NCI-H128 (cell line): ENCODE data around the gene LHFPL2.
A peak's percentile ranks its signal among the peaks of the same experiment; 100 is the strongest.

Experiments used
- DNase-seq: peaks from one replicate; lab custom pipeline; 2025; ENCODE audit not compliant: unreplicated experiment; lab: John Stamatoyannopoulos, UW

Gene LHFPL2

GRCh38 chr5:78573318-78573717 lies 75.3 kb downstream of the LHFPL2 start:
- DNase-seq: no peak

- no peak for DNase-seq
Observed at GRCh38 chr5:78570646-78571045, 77.9 kb downstream of the LHFPL2 start.

DNA sequence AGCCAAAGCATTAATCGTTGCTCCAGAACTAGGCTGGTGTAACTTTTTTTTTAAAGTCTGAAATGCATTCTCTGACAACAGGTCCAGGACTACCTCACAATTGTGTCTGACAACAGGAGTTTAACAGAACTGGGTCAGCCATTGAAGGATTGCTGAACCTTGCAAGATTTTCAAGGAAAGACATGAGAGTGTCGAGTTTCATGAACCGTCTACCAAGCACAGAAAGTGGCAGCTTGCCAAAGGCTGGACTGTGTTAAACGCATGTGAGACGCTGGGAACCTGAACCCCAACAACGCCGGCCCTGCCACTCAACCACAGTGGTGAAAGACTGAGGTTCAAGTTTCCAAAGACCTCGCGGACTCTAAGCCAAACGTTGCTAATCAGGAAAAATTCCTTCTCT lies 79.1 kb downstream of the LHFPL2 start:
- DNase-seq: peak; percentile 64

DNA sequence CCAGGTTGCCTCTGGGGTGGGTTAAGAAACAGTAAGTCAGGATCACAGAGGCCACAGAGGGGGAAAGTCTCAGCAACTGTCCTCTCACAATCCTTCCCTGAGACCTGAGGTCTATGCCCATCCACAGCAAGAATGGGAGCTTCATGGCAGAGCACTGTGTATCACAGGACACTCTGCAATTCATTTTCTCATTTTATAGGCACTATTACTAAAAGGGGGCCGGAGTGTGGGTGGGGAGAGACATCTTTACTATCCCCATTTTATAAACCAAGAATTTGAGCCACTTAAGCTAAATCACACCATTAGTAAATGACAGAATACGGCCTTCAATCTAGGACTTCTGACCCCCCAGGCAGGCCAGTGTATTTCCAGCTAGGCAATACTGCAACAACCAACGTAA lies 79.9 kb downstream of the LHFPL2 start:
- no peak for DNase-seq

DNA sequence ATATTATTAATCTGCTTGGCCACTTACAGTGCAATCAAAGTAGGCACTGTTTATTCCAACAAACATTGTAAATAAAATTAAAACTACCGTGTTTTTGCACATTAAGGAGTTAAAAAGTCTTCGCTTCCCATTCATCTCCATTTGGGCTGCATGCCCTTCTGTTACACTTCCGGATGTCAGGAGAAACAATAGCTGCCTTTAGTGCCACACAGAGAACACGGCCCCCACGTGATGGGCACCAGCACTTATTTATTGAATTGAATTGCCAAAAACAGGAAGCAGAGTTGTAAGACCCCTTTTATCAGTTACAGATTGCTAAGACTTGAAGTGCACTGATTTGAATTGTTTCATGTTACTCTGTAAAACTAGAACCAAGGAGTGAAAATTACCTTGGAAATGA lies 80.4 kb downstream of the LHFPL2 start:
- DNase-seq: no peak

DNA sequence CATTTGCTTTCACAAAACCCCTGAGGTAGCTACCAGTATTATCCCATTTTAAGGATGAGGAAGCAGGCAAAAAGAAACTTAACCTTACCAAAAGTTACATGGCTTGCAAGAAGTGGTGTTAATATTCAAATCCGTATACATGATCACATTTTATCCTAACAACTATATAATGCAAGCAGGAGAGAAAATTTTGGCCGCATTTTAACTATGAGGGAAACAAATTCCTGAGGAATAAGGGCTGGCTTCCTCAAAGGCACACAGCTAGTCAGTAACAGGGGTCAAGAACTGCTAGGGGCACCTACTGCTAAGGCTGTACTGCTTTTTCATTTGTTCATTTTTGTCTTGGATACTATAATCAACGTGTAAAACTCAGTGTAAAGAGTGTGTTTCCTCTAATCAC lies 81.0 kb downstream of the LHFPL2 start:
- DNase-seq: no peak

DNA sequence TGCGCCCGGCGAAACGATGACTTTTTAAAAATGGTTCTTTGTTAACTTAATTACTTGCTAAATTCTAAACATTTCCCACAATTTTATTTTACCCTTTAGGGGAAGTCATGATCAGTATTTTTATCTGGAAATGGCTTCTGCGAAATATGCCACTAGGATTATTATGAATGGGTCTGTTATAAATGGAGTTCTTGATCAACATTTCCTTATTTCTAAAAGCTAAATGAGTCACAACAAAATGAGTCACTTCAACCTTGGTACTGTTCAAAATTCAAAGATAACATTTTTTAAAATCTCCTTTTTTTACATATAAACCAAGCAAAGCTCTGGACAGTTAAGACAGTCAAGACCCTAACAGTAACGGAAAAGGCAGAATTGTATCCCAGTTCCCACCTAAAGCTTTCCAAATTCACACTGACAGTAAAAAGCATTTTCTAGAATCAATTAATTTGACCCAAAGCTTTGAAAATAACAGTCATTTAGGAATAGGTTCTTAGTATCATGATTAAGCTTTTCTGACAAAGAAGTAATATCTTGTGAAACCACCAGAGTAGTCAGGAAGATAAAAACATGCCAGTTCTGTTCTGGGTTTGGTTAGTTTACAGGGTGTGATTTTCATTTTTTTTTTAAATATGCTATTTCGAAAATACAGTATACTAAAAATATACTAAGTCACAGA lies 81.7 kb downstream of the LHFPL2 start:
- DNase-seq: no peak

GRCh38 chr5:78565395-78565794 lies 83.2 kb downstream of the LHFPL2 start:
- no peak for DNase-seq

DNA sequence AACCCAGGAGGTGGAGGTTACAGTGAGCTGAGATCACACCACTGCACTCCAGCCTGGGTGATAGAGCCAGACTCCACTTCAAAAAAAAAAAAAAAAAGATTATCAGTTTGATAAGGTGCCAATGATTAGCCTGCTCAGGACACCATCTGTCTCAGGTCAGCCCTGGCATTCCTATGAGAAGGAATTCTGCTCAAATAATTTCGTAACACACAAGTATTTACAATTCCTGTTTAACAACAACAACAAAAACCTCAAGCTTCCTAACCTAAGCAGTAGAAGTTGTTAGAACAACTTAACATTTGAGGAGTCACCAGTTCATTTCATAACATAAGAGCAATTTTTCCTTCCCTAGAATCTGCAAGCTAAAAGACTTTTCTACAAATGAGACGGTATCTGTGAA lies 85.0 kb downstream of the LHFPL2 start:
- DNase-seq: no peak

DNA sequence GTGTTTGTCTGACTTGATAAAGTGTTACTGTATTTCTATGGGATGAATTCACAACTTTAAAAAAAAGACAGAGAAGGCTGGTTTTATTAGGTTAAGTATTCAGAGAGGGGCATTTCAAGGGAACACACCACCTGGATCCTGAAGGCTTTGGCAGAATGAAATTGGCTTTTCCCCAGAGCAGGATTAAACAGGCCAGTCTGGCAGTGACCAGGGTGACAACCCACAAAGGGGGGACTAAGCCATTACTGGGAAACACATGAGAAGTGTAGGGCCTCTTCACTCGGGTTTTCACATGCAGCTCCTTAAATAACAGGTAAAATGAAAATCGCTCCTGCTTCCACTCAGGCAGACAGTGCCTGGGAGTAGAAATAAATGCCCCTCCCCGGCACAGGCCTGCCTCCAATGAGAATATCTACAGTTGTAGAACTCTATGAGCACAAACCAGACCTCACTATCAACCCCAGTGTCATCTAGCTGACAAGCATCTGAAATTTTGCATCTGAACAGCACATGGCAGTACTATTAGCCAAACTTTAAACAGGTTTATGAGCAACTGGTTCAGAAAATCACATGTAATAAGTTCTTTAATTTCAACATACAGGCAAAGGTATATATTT lies 85.8 kb downstream of the LHFPL2 start:
- no peak for DNase-seq

DNA sequence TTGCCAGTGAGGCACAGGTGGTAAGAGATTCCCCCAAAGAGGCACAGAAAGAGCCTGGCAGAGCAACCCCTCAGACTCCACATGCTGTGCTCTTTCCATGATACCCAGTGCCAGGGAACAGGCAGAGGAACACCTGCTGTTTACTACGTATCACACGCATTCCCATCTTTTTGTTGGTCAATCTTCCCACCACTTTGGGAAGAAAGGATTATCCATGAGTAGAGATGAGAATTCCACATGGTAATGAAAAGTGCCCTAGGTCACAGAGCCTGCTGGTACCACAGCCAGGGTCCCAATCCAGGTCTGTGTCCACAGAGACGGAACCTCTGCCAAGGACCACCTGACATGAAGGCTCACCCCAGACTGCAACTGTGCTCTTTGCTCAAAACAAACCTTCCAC lies 86.6 kb downstream of the LHFPL2 start:
- no peak for DNase-seq

- no peak for DNase-seq
Observed at GRCh38 chr5:78561261-78561660, 87.3 kb downstream of the LHFPL2 start.

DNA sequence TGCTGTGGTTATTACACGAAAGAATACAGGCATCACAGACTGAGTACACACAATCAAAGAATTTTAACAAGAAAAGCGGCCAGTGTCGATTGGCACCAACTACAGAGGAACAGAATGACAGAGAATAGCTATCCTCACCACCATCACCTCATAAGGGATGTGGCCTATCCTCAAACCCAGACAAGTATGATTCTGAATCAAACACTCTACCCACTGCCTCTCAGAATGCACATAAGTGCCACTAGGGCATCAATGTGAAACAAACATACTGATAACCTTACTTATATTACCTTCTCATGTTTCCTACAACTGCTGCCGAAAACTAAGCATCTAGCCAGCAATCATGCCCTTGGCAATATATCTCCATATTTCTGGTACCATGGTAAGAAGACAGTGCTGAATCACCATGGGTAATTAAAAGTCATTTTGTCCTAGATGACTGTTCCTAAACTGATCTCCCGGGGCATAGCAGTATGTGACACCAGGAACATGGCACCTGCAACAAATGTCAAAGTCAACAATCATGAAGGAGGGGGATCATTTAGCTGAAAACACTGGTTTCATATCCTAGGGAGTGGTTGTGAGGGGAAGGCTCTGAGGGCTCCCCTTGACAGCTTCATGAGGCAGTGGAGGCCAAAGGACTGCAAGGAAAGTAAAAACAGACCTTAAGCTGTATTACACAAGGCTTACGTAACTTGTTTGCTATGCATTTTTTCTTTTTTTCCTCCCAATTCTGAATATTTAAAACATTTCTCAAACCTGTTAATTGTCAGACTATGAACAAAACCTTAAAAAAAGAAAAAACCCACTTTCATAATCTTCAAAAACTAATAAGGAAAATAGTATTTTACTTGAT lies 88.3 kb downstream of the LHFPL2 start:
- no peak for DNase-seq

DNA sequence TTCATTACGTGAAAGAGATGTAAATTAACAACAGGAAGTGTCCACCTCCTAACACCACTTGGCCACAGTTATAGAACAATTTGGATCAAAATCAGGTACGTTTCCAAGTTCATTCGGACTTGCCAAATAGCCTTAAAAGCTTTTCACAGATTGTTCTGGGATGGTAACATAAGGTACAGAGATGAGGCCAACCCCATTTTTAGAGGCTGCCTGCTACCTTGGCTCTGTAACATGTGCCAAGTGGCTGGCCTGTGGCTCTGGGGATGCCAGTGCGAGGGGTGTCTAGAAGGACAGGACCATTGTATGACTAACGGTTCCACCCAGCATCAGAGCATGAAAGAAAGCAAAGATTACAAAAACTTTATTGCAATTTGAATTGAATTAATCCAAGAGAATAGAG lies 91.0 kb downstream of the LHFPL2 start:
- no peak for DNase-seq

DNA sequence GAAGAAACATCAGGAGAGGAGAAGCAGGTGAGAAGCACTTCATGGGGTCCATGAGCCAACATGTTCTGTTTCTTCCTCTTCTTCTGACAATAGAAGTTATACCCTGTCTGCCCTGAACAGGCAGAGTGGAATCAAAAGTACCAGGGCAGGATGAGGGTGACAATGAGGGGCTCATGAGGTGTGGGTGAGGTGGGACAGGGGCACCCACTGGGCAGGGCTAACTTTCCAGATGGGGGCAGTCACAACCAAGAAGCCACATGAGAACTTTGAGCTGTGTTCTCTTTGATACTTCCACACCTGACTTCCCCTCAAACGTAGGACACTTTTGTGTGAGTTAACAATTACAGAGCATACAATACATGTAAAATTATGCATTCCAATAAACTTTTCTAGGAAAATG lies 92.7 kb downstream of the LHFPL2 start:
- DNase-seq: no peak

GRCh38 chr5:78554670-78555069 lies 93.9 kb downstream of the LHFPL2 start:
- DNase-seq: no peak

DNA sequence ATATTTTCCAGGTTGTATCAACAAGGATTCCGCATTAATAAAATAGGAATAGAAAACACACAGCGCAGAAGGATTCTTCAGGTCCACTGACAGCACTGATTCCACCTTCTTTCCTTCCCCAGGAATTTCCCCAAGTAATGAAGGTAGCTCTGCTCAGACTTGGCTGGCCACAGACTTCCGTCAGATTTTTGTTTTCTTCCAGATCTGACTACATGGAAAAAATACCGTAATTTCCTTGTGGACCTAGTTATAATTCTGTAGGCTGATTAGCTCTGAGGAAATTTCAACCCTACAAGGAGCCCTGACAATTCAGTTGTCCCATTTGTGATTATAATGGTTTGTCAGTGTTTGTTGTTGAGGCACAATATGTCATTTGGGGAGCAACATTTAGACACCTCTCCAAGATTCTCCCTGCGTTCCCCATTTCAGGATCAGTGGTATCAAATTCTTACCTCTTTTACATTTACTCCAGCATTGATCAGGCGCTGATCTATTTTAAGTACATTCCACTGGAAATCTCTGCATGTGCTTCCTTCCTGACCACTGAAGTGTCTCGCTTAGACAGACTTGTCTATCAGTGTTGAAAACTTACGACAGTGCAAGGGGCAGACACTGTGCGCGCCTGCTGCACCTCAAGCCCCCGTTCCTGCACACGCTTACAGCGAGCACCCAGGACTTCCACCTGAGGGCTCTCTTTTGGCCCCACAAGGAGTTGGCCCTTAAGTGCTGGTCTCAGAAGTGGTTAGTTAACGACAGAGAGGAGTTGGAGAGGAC lies 94.8 kb downstream of the LHFPL2 start:
- no peak for DNase-seq

DNA sequence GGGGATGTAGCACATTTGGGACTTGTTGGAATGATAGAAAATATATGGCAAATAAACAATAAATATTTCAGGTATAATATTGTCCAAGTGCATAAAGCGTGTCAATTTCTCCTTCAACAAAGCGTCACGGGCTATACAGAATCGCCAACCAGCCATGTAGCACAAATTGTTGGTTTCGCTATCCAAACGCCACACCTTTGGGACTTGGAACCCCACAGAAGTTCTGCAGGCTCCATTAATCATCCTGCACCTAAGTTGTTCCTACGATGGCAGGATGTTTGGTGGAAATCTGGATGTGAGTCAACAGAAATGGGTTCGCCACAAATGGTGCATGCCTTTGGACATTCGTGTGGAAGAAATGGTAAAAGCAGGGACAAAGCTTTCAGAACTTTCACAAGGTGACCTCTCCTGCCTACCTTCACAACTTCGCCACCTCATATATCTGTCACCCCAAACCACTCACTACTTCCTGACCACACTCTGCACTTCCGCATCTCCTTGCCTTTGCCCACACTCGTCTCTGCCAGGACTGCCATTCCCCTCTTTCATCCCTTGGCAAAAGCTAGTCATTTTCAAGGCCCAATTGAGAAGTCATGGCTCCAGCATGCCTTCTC lies 95.7 kb downstream of the LHFPL2 start:
- DNase-seq: no peak

DNA sequence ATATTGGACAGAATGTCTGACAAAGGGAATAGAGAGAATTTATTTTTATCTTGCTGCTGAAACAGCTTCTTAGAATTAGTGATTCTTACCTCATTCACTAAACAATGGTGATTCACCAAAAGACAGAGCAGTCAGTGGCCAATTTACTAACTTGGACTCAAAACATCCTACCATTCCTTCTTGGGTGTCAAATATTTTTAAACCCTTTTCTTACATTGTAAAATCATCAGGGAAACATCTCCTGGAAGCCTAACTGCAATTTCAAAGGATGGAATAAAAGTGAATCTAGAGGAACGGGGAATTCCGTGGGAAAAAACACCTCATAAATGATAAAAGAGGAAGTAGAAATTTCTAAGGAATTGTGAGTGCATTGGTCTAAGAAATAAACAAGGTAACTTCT lies 97.7 kb downstream of the LHFPL2 start:
- DNase-seq: no peak

- DNase-seq: no peak
Observed at GRCh38 chr5:78549043-78549442, 99.5 kb downstream of the LHFPL2 start.
